HG02981 (cell line): ENCODE measurements around the gene SMIM8.
A peak's percentile ranks its signal among the peaks of the same experiment; 100 is the strongest.

Experiments used
- ATAC-seq: cut with Tn5 transposase; IDR thresholded peaks from one replicate; pipeline ENCODE4 v1.9.1; 2021; ENCODE audit warnings: mild to moderate bottlenecking, moderate library complexity; ENCODE audit not compliant: unreplicated experiment

SMIM8 gene

GRCh38 chr6:87333591-87334181 lies 11.3 kb downstream of the SMIM8 start:
- no peak for ATAC-seq

DNA sequence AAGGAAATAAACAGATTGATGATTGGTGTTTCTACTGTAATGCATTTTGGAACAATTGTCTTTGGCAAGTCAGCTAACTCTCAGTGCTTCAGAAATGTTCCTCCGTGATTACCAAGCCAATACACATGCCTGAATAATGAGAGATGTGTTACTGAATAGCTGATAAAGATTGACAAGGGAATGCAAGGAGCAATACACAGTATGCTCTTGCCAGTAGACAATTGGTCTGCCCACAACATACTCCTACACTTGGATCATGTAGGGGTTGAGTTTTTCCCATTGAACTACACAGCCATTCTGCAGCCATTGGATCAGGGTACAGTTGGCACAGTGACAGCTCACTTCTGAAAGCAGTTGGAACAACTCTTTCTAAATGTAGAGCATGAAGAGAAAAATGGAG lies 12.3 kb downstream of the SMIM8 start:
- ATAC-seq = no peak

GRCh38 chr6:87336367-87336766 lies 14.0 kb downstream of the SMIM8 start:
- no peak for ATAC-seq

GRCh38 chr6:87340230-87340629 lies 17.8 kb downstream of the SMIM8 start:
- ATAC-seq = no peak

DNA sequence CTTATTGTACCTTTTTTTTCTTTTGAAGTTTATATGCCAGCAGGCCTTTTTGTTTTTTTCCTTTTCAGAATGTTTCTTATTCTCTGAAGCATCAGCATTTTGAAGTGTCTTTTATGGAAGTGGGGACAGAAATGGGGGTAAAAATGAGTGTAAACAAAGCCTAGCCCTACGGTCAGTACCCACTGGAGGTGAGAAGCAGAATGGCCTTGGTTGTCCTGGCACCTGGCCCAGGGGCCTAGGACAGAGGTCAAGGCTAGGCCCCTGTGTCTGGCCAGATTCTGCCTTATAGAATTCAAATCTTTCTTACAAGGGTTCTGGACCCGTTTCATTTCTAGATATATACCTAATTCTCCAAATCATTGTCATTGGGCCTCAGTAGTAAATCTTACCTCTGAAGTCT lies 18.8 kb downstream of the SMIM8 start:
- no peak for ATAC-seq

GRCh38 chr6:87341899-87342298 lies 19.5 kb downstream of the SMIM8 start:
- ATAC-seq = peak; percentile 83

GRCh38 chr6:87342829-87343228 lies 20.4 kb downstream of the SMIM8 start:
- no peak for ATAC-seq

DNA sequence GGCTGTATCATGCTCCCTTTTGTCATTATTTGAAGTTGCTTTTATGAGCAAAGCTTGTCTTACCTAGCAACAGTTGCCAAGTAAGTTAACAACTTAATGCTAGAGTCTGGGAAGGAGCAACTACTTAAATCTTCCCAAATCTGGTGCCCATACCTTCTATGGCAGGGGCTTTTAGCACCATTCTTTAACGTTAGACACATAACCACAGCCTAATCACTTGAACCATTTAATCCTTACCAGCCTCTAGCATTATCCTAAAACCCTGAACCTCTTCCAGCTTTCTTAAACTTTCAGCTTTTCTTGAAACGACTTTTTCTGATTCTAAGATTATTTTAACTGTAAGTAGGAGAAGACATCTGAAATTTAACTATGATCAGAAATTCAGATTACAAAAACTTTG lies 22.3 kb downstream of the SMIM8 start, which contains the start of gene C6orf163:
Gene C6orf163 (plus strand): TSS at position 83 of the 400 bp plus-strand sequence. CDS start 287 bp downstream, at position 370.
- ATAC-seq = no peak

- no peak for ATAC-seq
Measured at GRCh38 chr6:87346700-87347099, 24.3 kb downstream of the SMIM8 start.

GRCh38 chr6:87349896-87350295 lies 27.5 kb downstream of the SMIM8 start:
- ATAC-seq = no peak

DNA sequence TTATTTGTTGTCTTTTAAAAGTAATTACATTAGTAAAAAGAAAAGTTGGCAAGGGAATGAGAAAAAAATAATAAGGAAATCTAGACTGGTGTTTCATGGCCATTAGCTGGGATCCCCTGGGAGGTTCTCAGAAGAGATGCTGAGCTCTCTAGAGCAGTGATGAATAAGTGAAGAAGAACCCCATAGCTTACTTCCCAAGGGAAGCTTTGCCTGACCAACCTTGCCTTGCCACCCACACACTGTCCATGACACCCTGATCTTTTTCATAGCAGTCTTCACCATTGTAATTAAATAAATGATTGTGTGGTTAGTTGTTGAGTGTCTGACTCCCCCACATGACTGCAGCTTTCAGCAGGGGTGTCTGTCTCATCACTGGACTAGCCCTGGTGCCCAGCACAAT lies 28.1 kb downstream of the SMIM8 start:
- ATAC-seq = no peak

DNA sequence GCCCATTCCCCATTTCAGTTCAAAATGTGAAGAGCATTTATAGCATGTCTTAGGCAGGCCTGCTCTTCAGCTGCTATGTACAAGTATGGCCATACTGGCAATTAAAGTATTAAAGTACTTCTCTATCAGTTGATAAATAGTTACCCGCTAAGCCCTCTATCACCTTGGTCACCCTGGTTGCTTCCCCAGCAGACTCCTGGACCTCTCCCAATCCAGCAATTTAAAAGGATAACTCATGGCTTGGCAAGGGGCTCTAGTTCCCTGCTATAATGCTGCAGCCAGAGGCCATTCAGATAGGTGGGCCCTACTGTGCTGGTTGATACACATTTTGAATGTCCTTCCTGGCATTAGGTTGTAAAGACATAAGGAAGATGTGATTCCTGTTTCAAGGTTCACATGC lies 29.2 kb downstream of the SMIM8 start:
- ATAC-seq = no peak

GRCh38 chr6:87356181-87356580 lies 33.8 kb downstream of the SMIM8 start:
- no peak for ATAC-seq

- no peak for ATAC-seq
Measured at GRCh38 chr6:87357479-87358196, 35.2 kb downstream of the SMIM8 start.

DNA sequence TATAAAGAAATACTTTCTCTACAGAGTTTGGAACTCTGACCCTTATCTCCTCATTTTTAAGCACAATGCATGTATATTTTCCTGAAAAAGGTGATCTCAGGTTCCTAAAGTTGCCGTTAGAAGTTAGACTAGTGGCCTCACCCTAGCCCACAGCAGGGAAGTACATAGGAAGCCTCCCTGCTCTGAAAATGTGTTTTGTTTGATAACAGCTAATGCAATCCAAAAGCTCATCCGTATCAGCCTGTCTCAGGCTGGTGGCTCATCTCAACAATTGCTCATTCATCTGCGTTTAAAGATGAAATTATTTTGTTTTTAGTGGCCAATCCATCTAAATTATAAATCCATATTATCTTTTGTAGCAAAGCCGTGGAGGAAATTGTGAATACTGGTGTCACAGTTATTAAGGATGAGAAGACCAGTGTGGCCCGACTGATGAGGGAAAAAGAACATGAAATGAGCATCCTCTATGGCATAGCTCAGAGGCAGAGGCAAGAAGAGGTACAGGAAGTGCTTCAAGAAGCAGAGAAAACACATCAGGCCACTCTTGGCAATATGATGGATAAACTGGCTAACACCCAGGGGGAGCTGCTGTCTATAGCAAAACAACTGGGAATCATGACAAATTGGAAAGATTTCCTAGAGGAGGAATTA lies 42.3 kb downstream of the SMIM8 start:
- ATAC-seq = no peak

- ATAC-seq = no peak
Measured at GRCh38 chr6:87366072-87366827, 43.9 kb downstream of the SMIM8 start.

- ATAC-seq = no peak
Measured at GRCh38 chr6:87366899-87367298, 44.5 kb downstream of the SMIM8 start.

- no peak for ATAC-seq
Measured at GRCh38 chr6:87373377-87373776, 51.0 kb downstream of the SMIM8 start.

DNA sequence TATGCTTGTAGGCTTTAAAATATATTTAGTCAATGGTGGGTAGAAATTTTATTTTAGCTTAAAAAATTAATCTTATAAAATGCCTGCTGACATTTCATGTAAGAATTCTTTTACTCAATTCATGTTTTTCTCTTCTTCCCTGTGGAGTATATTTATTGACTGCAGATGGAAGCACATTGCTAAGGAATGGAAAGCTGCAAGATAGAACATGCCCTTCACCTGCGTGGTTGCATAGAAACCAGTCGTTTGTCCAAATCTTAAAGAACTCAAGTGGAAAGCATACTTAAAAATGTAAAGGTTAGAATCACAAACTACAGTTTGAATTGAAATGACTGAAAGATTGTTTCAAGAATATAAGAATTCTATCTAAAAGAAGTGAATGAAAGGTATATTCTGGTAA lies 52.9 kb downstream of the SMIM8 start:
- no peak for ATAC-seq

DNA sequence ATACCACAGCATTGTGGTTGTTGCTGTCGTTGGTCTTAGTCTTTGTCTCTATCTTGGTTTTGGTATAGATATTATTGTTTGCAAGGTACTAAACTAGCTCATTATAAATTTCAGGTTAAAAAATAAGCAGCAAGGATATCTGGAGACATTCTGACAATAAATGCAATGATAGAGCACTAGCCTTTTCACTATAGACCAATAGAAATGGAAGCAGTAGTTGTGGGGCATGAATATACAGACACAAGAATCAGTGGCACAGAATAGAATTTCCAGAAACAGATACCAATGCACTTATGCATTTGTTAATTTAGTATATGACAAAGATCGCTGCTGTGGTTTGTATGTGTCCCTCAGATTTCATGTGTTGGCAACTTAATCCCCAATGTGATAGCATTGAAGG lies 54.3 kb downstream of the SMIM8 start:
- ATAC-seq = no peak

- ATAC-seq = no peak
Measured at GRCh38 chr6:87378947-87379346, 56.6 kb downstream of the SMIM8 start.
